Kidney (tissue), 14 donors: Measurements from ENCODE around the gene UST. TPM values are rescaled to one million over a fixed set of nuclear protein-coding genes. Genes with fewer than 3 reads are reported as not detected.

Experiments used
- DNase-seq, 5 donors: peaks; one replicate each; pipeline ENCODE4 v3.0.0-alpha.2; 2013 to 2020
- FAIRE-seq: peaks from 2 replicates; lab custom pipeline; 2012; peaks lifted over from hg19 to GRCh38; lab: Jason Lieb, UNC
- H3K27ac ChIP-seq, 2 donors: one replicate each; pipeline ENCODE4 v1.7.0; 2013; ENCODE audit warnings: low read depth in 2 of 2, low read length in 2 of 2, inconsistent platforms in 1 of 2
- H3K27me3 ChIP-seq: one replicate; pipeline ENCODE4 v1.7.1; 2013; ENCODE audit warnings: low read length, inconsistent platforms; ENCODE audit not compliant: control insufficient read depth, insufficient read depth
- H3K36me3 ChIP-seq, 3 donors: one replicate each; pipeline versions ENCODE4 v1.7.0 to v1.7.1; 2013; ENCODE audit warnings: low read length in 3 of 3, control low read depth in 1 of 3, inconsistent platforms in 1 of 3; ENCODE audit not compliant: insufficient read depth in 3 of 3, control insufficient read depth in 2 of 3
- H3K4me1 ChIP-seq, 3 donors: one replicate each; pipeline versions ENCODE4 v1.7.0 to v1.7.1; 2013; ENCODE audit warnings: low read length in 3 of 3, inconsistent platforms in 1 of 3, low read depth in 1 of 3; ENCODE audit not compliant: control insufficient read depth in 2 of 3, insufficient read depth in 2 of 3
- H3K4me3 ChIP-seq, 3 donors: one replicate each; pipeline versions ENCODE4 v1.7.0 to v1.8.1; 2013; ENCODE audit warnings: low read length in 3 of 3, control low read depth in 1 of 3, inconsistent platforms in 1 of 3
- H3K9ac ChIP-seq, 3 donors: one replicate each; pipeline versions ENCODE4 v1.7.0 to v1.7.1; 2013; ENCODE audit warnings: low read length in 3 of 3, control low read depth in 1 of 3, inconsistent platforms in 1 of 3
- H3K9me3 ChIP-seq, 3 donors: one replicate each; pipeline versions ENCODE4 v1.7.0 to v1.7.1; 2013; ENCODE audit warnings: low read length in 3 of 3, control low read depth in 1 of 3, inconsistent platforms in 1 of 3; ENCODE audit not compliant: control insufficient read depth in 2 of 3, insufficient read depth in 1 of 3
- intact Hi-C: fragments of 100-400 bp; cut with DNase I; formaldehyde crosslinking; loops from one replicate; pipeline ENCODE4 v1.11.1; 2022
- polyA plus RNA-seq: library from polyadenylated mRNA; stranded (reverse); fragments of 350-450 nt; fragmentation: Illumina TruSeq; extraction: RNeasy Lipid Tissue Mini Kit (QIAGEN cat#74804); gene quantifications from one replicate; pipeline ENCODE4 v1.2.3, GENCODE V29; 2014; ENCODE audit warnings: low read depth, low replicate concordance; ENCODE audit not compliant: insufficient read depth
- total RNA-seq: library from RNA; stranded (reverse); fragmentation: NEBNext Ultra II Directional; extraction: Animal tissue kit (Norgen Biotek cat#: 25700); gene quantifications from one replicate; pipeline ENCODE4 v1.2.1, GENCODE V29; 2021
- TF ChIP-seq, protein P1 (sequence below): IDR thresholded peaks from 3 replicates; pipeline ENCODE4 v1.5.1; 2012; ENCODE audit warnings: mild to moderate bottlenecking, moderate library complexity, borderline replicate concordance; ENCODE audit not compliant: insufficient read depth; ENCODE audit errors: extremely low read depth
- donor health status: control.
- donor health status: control.
- donor health status: control.
- donor health status: control.
- donor health status: control.
- donor health status: DM: yes; HTN: yes; CAD: no.
- donor health status: Normal renal cell carcinoma (clear cell type).

Gene UST
- total and polyA plus RNA-seq, 2 donors from 2014 or later = 3.2 to 4.2 TPM

DNA sequence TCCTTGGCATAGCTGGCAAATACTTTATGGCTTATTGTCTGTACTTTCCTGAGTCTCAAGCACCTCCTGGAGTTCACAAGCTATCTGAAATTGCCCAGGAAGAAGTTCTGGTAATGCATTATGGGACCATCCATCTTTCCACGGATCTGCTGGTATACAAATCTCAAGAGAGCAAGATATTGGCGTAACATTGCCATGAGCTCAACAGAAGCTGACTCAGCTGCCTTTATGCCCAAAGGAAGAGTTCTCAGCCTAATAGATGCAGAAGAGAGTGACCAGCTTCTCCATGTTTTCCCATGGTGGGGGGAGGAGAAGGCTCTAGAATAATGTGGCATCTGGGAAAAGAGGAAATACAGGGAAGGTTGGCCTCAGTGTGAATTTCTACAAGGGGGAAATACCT, 78.7 kb downstream of the UST start:
- Histone ChIP-seq H3K36me3 (no peaks in the 10 kb centered on the region), H3K9me3 (no peaks in the 10 kb centered on the region), H3K4me1 (no peaks in the 10 kb centered on the region), H3K27me3 (no peaks in the 10 kb centered on the region), H3K9ac (no peak overlapping the region), H3K4me3 (no peak overlapping the region), H3K27ac (no peak overlapping the region)
- TF ChIP-seq, protein P1, sequence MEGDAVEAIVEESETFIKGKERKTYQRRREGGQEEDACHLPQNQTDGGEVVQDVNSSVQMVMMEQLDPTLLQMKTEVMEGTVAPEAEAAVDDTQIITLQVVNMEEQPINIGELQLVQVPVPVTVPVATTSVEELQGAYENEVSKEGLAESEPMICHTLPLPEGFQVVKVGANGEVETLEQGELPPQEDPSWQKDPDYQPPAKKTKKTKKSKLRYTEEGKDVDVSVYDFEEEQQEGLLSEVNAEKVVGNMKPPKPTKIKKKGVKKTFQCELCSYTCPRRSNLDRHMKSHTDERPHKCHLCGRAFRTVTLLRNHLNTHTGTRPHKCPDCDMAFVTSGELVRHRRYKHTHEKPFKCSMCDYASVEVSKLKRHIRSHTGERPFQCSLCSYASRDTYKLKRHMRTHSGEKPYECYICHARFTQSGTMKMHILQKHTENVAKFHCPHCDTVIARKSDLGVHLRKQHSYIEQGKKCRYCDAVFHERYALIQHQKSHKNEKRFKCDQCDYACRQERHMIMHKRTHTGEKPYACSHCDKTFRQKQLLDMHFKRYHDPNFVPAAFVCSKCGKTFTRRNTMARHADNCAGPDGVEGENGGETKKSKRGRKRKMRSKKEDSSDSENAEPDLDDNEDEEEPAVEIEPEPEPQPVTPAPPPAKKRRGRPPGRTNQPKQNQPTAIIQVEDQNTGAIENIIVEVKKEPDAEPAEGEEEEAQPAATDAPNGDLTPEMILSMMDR = no peak
- intact Hi-C loops = no loop called here
- DNase-seq (no peak), FAIRE-seq (no peak)

DNA sequence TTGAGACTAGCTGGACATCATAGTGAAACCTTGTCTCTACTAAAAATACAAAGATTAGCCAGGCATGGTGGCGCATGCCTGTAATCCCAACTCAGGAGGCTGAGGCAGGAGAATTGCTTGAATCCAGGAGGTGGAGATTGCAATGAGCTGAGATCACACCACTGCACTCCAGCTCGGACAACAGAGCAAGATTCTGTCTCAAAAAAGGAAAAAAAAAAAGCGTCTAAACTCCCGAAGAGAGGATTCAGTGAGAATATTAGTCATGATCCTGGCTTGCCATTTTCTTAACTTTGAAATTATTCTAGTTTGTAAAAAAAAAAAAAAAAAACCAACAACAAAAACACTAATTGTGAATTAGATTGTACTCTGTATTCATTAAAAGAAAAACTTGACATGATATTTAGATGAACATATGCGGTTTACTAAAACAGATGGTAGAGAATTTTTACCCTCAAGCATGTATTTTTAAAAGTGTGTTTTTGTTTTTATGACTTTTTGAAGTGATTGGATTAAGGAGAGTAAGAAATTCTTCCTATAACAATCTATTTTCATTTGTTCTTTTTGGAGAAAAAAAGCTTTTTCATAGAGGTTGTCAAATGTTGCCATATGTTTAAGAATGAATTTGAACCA, 80.7 kb downstream of the UST start:
- H3K4me1 ChIP-seq = no peaks in the 10 kb centered on the region

DNA sequence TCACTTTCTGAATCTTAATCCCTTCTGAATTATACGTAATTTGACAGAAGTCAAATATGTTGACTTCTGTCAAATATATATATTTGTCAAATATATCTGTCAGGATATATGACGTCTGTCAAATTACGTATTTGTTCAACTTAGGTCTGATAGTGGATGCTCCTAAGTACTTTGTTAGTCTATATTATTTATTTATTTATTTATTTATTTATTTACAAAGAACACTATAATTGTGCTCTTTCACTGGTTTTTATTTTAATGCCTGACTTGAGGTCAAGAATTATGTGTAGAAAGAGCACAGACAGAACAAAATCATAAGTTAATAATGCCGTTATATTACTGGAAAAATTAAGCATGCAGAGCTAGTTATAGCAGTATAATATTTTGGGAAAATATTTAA, 81.2 kb downstream of the UST start:
- Histone ChIP-seq H3K36me3 (no peaks in the 10 kb centered on the region), H3K27ac (no peak overlapping the region), H3K27me3 (no peaks in the 10 kb centered on the region), H3K9ac (no peak overlapping the region), H3K4me1 (no peaks in the 10 kb centered on the region), H3K9me3 (no peaks in the 10 kb centered on the region), H3K4me3 (no peak overlapping the region)
- FAIRE-seq (no peak), DNase-seq (no peak)
- TF ChIP-seq, protein P1 = no peak
- intact Hi-C loops = no loop called here

More for the DNA sequence above, 80.7 kb downstream of the UST start:
- Histone ChIP-seq H3K27me3 (no peaks in the 10 kb centered on the region), H3K9me3 (no peaks in the 10 kb centered on the region), H3K4me3 (no peak overlapping the region), H3K9ac (no peak overlapping the region), H3K27ac (no peak overlapping the region), H3K36me3 (no peaks in the 10 kb centered on the region)
- FAIRE-seq (no peak), DNase-seq (no peak)
- intact Hi-C loops = no loop called here
- TF ChIP-seq, protein P1 = no peak
